ENCODE measurements around the gene RPP14.

The RPP14 gene

GRCh38 chr3:58281069-58281468 lies 25.0 kb upstream of the RPP14 start:
- Histone ChIP-seq H3K4me3 (ENCODE audit: low read depth, low read length) (no peak overlapping the region), H3K4me1 (ENCODE audit: control insufficient read depth, insufficient read depth, low read length) (no peaks in the 10 kb centered on the region), H3K9me3 (ENCODE audit: control insufficient read depth, insufficient read depth, low read depth, low read length) (no peaks in the 10 kb centered on the region), H3K36me3 (ENCODE audit: control insufficient read depth in 2 of 2, insufficient read depth in 1 of 2, low read length in 2 of 2) (peaks cover 0 to 7% of the 10 kb centered on the region in 2 experiments; a peak in 1 of 3 replicates), H3K27ac (ENCODE audit: extremely low read depth, low read depth, low read length) (no peak overlapping the region)
- POLR2A ChIA-PET, result no interaction called here
- CTCF ChIA-PET, result no interaction called here
- no peak for TF ChIP-seq REPIN1 (tag by site-specific recombination; IDR thresholded peaks at IDR 0.05; ENCODE audit: low read depth)
- TF ChIP-seq SP2 (tag by site-specific recombination; IDR thresholded peaks at IDR 0.05), result no peak
- no peak for TF ChIP-seq ZNF223 (tag by site-specific recombination; IDR thresholded peaks at IDR 0.05)
- TF ChIP-seq ZNF433 (tag by site-specific recombination; IDR thresholded peaks at IDR 0.05; ENCODE audit: low read depth), result no peak
- no peak for TF ChIP-seq ZNF600 (tag by site-specific recombination; IDR thresholded peaks at IDR 0.05)
- TF ChIP-seq ZBTB21 (tag by site-specific recombination; IDR thresholded peaks at IDR 0.05), result no peak
- no peak for TF ChIP-seq GFI1B (tag by site-specific recombination; IDR thresholded peaks at IDR 0.05)
- TF ChIP-seq, protein P1, sequence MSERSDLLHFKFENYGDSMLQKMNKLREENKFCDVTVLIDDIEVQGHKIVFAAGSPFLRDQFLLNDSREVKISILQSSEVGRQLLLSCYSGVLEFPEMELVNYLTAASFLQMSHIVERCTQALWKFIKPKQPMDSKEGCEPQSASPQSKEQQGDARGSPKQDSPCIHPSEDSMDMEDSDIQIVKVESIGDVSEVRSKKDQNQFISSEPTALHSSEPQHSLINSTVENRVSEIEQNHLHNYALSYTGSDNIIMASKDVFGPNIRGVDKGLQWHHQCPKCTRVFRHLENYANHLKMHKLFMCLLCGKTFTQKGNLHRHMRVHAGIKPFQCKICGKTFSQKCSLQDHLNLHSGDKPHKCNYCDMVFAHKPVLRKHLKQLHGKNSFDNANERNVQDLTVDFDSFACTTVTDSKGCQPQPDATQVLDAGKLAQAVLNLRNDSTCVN (tag by site-specific recombination; optimal IDR thresholded peaks at IDR 0.05), result no peak
- TF ChIP-seq HOXC10 (CRISPR knock-in tag; IDR thresholded peaks at IDR 0.05), result no peak
- TF ChIP-seq ZNF354C (tag by site-specific recombination; IDR thresholded peaks at IDR 0.05; ENCODE audit: borderline replicate concordance, low read depth), result no peak
- TF ChIP-seq ZNF555 (tag by site-specific recombination; conservative IDR thresholded peaks at IDR 0.05), result no peak
- TF ChIP-seq OVOL3 (tag by site-specific recombination; IDR thresholded peaks at IDR 0.05), result no peak
- TF ChIP-seq ZNF341 (tag by site-specific recombination; IDR thresholded peaks at IDR 0.05; ENCODE audit: low read depth), result no peak
- TF ChIP-seq ZNF18 (tag by site-specific recombination; IDR thresholded peaks at IDR 0.05), result no peak
- TF ChIP-seq, protein P2, sequence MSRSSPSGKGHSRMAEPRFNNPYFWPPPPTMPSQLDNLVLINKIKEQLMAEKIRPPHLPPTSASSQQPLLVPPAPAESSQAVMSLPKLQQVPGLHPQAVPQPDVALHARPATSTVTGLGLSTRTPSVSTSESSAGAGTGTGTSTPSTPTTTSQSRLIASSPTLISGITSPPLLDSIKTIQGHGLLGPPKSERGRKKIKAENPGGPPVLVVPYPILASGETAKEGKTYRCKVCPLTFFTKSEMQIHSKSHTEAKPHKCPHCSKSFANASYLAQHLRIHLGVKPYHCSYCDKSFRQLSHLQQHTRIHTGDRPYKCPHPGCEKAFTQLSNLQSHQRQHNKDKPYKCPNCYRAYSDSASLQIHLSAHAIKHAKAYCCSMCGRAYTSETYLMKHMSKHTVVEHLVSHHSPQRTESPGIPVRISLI (tag by site-specific recombination; IDR thresholded peaks at IDR 0.05), result no peak

DNA sequence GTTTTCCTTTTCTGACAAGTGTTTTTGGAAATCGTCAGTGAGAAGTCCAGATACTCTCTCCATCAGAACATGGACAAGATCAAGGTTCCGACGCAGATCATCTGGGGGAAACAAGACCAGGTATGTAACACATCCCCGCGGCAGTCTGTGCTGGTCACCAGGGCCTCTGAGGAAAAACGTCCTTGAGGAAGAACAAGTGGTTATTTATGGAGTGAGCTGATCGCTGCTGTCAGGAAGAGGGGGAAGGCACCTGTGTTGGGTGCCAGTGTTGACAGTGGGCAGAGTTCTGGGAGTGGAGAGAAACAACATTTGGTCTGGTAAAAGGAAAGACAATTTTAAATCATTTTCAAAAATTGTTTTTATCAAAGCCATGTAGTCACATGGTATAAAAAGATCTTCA lies 20.7 kb upstream of the RPP14 start:
- peaks cover 0 to 18% of the 10 kb centered on the region in 2 experiments; a peak in 1 of 3 replicates for H3K36me3 ChIP-seq (ENCODE audit: control insufficient read depth in 2 of 2, insufficient read depth in 1 of 2, low read length in 2 of 2)

DNA sequence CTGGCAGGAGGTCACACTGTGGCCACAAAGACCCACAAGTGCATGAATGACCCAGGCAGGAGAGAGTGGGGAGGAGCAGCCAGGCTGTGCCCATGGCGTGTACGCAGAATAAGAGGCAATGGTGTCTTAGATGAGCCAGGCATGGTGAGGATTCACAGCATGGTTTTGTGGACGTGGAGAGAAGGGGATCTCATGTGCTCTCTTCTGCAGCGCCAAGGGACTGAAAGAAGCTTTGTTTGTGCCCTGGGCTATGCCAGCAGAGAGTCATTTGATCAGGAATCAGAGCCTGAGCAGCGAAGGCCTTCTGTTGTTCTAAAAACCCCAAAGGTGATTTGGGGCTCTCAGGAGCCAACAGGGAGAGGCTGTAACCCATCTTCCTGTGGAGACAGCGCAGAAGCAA lies 18.7 kb upstream of the RPP14 start:
- H3K27ac ChIP-seq (ENCODE audit: extremely low read depth, low read depth, low read length), result no peak overlapping the region
- no peaks in the 10 kb centered on the region for H3K4me1 ChIP-seq (ENCODE audit: control insufficient read depth, insufficient read depth, low read length)
- ChIA-PET CTCF (interaction anchor here (1.3 kb wide), 1 partner anchor 12 kb away, joined by 4 read pairs; no protein-coding TSS in a partner anchor), POLR2A (no interaction called here)
- H3K9me3 ChIP-seq (ENCODE audit: control insufficient read depth, insufficient read depth, low read depth, low read length), result no peaks in the 10 kb centered on the region
- H3K4me3 ChIP-seq (ENCODE audit: low read depth, low read length), result no peak overlapping the region
- H3K36me3 ChIP-seq (ENCODE audit: control insufficient read depth in 2 of 2, insufficient read depth in 1 of 2, low read length in 2 of 2), result peaks cover 0 to 18% of the 10 kb centered on the region in 2 experiments; a peak in 1 of 3 replicates
- no peak for TF ChIP-seq ZNF501 (tag by site-specific recombination; IDR thresholded peaks at IDR 0.05)
- no peak for TF ChIP-seq ZNF449 (tag by site-specific recombination; IDR thresholded peaks at IDR 0.05)
- TF ChIP-seq YY1 (tag by site-specific recombination; IDR thresholded peaks at IDR 0.05), result no peak
- no peak for TF ChIP-seq ZFP41 (tag by site-specific recombination; IDR thresholded peaks at IDR 0.05; ENCODE audit: borderline replicate concordance)
- no peak for TF ChIP-seq ZNF140 (tag by site-specific recombination; IDR thresholded peaks at IDR 0.05)
- TF ChIP-seq, protein P3, sequence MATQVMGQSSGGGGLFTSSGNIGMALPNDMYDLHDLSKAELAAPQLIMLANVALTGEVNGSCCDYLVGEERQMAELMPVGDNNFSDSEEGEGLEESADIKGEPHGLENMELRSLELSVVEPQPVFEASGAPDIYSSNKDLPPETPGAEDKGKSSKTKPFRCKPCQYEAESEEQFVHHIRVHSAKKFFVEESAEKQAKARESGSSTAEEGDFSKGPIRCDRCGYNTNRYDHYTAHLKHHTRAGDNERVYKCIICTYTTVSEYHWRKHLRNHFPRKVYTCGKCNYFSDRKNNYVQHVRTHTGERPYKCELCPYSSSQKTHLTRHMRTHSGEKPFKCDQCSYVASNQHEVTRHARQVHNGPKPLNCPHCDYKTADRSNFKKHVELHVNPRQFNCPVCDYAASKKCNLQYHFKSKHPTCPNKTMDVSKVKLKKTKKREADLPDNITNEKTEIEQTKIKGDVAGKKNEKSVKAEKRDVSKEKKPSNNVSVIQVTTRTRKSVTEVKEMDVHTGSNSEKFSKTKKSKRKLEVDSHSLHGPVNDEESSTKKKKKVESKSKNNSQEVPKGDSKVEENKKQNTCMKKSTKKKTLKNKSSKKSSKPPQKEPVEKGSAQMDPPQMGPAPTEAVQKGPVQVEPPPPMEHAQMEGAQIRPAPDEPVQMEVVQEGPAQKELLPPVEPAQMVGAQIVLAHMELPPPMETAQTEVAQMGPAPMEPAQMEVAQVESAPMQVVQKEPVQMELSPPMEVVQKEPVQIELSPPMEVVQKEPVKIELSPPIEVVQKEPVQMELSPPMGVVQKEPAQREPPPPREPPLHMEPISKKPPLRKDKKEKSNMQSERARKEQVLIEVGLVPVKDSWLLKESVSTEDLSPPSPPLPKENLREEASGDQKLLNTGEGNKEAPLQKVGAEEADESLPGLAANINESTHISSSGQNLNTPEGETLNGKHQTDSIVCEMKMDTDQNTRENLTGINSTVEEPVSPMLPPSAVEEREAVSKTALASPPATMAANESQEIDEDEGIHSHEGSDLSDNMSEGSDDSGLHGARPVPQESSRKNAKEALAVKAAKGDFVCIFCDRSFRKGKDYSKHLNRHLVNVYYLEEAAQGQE (tag by site-specific recombination; IDR thresholded peaks at IDR 0.05), result no peak
- TF ChIP-seq MZF1 (tag by site-specific recombination; IDR thresholded peaks at IDR 0.05; ENCODE audit: borderline replicate concordance), result no peak

More for the DNA sequence above, 20.7 kb upstream of the RPP14 start:
- ChIA-PET CTCF (interaction anchor here (0.7 kb wide), 1 partner anchor 9 kb away, joined by 3 read pairs; no protein-coding TSS in a partner anchor), POLR2A (no interaction called here)
- no peak for TF ChIP-seq ZNF132 (tag by site-specific recombination; IDR thresholded peaks at IDR 0.05; ENCODE audit: borderline replicate concordance)
- TF ChIP-seq ZNF510 (tag by site-specific recombination; IDR thresholded peaks at IDR 0.05; ENCODE audit: insufficient replicate concordance), result no peak
- no peaks in the 10 kb centered on the region for H3K9me3 ChIP-seq (ENCODE audit: control insufficient read depth, insufficient read depth, low read depth, low read length)
- no peak overlapping the region for H3K4me3 ChIP-seq (ENCODE audit: low read depth, low read length)
- H3K27ac ChIP-seq (ENCODE audit: extremely low read depth, low read depth, low read length), result no peak overlapping the region
- no peaks in the 10 kb centered on the region for H3K4me1 ChIP-seq (ENCODE audit: control insufficient read depth, insufficient read depth, low read length)

Measured in HEK293 (cell line).